Measurements from ENCODE around the gene ATP9B. TPM values are rescaled to one million over a fixed set of nuclear protein-coding genes. Genes with fewer than 3 reads are reported as not detected.

The ATP9B gene
- polyA plus RNA-seq, 1 of the 3 experiments (the other 2 are of a cell fraction): 11.2 TPM

- Histone ChIP-seq H3K9me3 (no peaks in the 10 kb centered on the region), H3K27me3 (ENCODE audit: insufficient read depth) (no peaks in the 10 kb centered on the region), H3K4me1 (ENCODE audit: control insufficient read depth in 1 of 2, insufficient read depth in 2 of 2, low read depth in 1 of 2, low read length in 1 of 2) (no peaks in the 10 kb centered on the region), H3K4me2 (no peak overlapping the region), H3F3A (replicated peaks; ENCODE audit: insufficient read depth) (no peaks in the 10 kb centered on the region), H3K79me2 (ENCODE audit: insufficient read depth) (no peaks in the 10 kb centered on the region), H3K36me3 (replicated peaks in 1 of 2; ENCODE audit: control insufficient read depth in 1 of 2, insufficient read depth in 2 of 2, low read length in 1 of 2) (peaks cover 8 to 9% of the 10 kb centered on the region in 2 experiments), H4K20me1 (ENCODE audit: insufficient read depth) (no peaks in the 10 kb centered on the region), H2AFZ (ENCODE audit: low read depth) (no peak overlapping the region), H3K9ac (no peak overlapping the region), H3K27ac (ENCODE audit: low read depth in 2 of 2, low read length in 1 of 2) (no peak overlapping the region), H3K4me3 (ENCODE audit: low read depth in 2 of 2, low read length in 1 of 2) (no peak overlapping the region), H3K9me2 (no peaks in the 10 kb centered on the region)
- DNase-seq: no peak
- 94% methylated on average over 11 of the region's 11 CpGs for WGBS (ENCODE audit: low lambda C conversion rate)
- CTCF ChIA-PET: no interaction called here
- POLR2A ChIA-PET: no interaction called here
- TF ChIP-seq IRF3 (IDR thresholded peaks at IDR 0.05; ENCODE audit: low read depth, low read length) (no peak), PBX3 (IDR thresholded peaks at IDR 0.05) (no peak), POLR2AphosphoS5 (IDR thresholded peaks at IDR 0.05; ENCODE audit: low read depth, low read length) (no peak), RXRA (IDR thresholded peaks at IDR 0.05; ENCODE audit: borderline replicate concordance, low read depth) (no peak), JUND (IDR thresholded peaks at IDR 0.05) (no peak), USF2 (IDR thresholded peaks at IDR 0.05; ENCODE audit: borderline replicate concordance, low read depth, low read length) (no peak), ZBTB33 (IDR thresholded peaks at IDR 0.05; ENCODE audit: borderline replicate concordance, low read depth) (no peak)
These were observed 240.6 kb downstream of the ATP9B start for GRCh38 chr18:79309614-79310358.

GRCh38 chr18:79314838-79315388, 245.7 kb downstream of the ATP9B start:
- Histone ChIP-seq H3K9ac (no peak overlapping the region), H3K9me2 (no peaks in the 10 kb centered on the region), H3K4me3 (ENCODE audit: low read depth in 2 of 2, low read length in 1 of 2) (no peak overlapping the region), H4K20me1 (ENCODE audit: insufficient read depth) (no peaks in the 10 kb centered on the region), H3K9me3 (no peaks in the 10 kb centered on the region), H3K4me1 (ENCODE audit: control insufficient read depth in 1 of 2, insufficient read depth in 2 of 2, low read depth in 1 of 2, low read length in 1 of 2) (no peaks in the 10 kb centered on the region), H3K4me2 (no peak overlapping the region), H2AFZ (ENCODE audit: low read depth) (no peak overlapping the region), H3F3A (replicated peaks; ENCODE audit: insufficient read depth) (no peaks in the 10 kb centered on the region), H3K79me2 (ENCODE audit: insufficient read depth) (no peaks in the 10 kb centered on the region), H3K27me3 (ENCODE audit: insufficient read depth) (no peaks in the 10 kb centered on the region), H3K36me3 (replicated peaks in 1 of 2; ENCODE audit: control insufficient read depth in 1 of 2, insufficient read depth in 2 of 2, low read length in 1 of 2) (peaks cover 3 to 4% of the 10 kb centered on the region in 2 experiments), H3K27ac (ENCODE audit: low read depth in 2 of 2, low read length in 1 of 2) (no peak overlapping the region)
- 97% methylated on average over 12 of the region's 12 CpGs for WGBS (ENCODE audit: low lambda C conversion rate)
- CTCF ChIA-PET: no interaction called here
- DNase-seq: no peak
- POLR2A ChIA-PET: no interaction called here
- TF ChIP-seq JUND (IDR thresholded peaks at IDR 0.05) (no peak), CTCF (IDR thresholded peaks at IDR 0.05) (no peak), RAD21 (IDR thresholded peaks at IDR 0.05; ENCODE audit: low read length) (no peak), RXRA (IDR thresholded peaks at IDR 0.05; ENCODE audit: borderline replicate concordance, low read depth) (no peak), TEAD4 (IDR thresholded peaks at IDR 0.05; ENCODE audit: borderline replicate concordance, insufficient read depth) (no peak), MAX (IDR thresholded peaks at IDR 0.05; ENCODE audit: low read depth) (no peak), USF1 (IDR thresholded peaks at IDR 0.05; ENCODE audit: borderline replicate concordance, low read depth) (no peak), FOXM1 (IDR thresholded peaks at IDR 0.05; ENCODE audit: low read depth) (no peak), YY1 (IDR thresholded peaks at IDR 0.05; ENCODE audit: low read depth) (no peak), ZBTB33 (IDR thresholded peaks at IDR 0.05; ENCODE audit: borderline replicate concordance, low read depth) (no peak)
